Activated T-cell treated with anti-CD3 and anti-CD28 coated beads, Interleukin-2, amount 50 U/mL, for 24 hours (primary cell): ENCODE measurements around the gene CASP6.

Experiments used
- DNase-seq: peaks from one replicate; pipeline ENCODE4 v3.0.0-alpha.2; 2020
- H3K27ac Mint-ChIP-seq: 2 replicates; pipeline ENCODE4 v1.8.0; 2020; ENCODE audit warnings: mild to moderate bottlenecking, mixed read lengths
- H3K27me3 Mint-ChIP-seq: 2 replicates; pipeline ENCODE4 v1.8.0; 2020; ENCODE audit warnings: mixed read lengths
- H3K36me3 Mint-ChIP-seq: 2 replicates; pipeline ENCODE4 v1.8.0; 2020; ENCODE audit warnings: low read depth, mixed read lengths
- H3K4me1 Mint-ChIP-seq: 2 replicates; pipeline ENCODE4 v1.8.0; 2020; ENCODE audit warnings: low read depth, mixed read lengths
- H3K4me3 Mint-ChIP-seq: 2 replicates; pipeline ENCODE4 v1.8.0; 2020; ENCODE audit warnings: mild to moderate bottlenecking, moderate library complexity, mixed read lengths
- H3K9me3 Mint-ChIP-seq: 2 replicates; pipeline ENCODE4 v1.8.0; 2020; ENCODE audit warnings: mixed read lengths

The CASP6 gene

GRCh38 chr4:109702950-109703663 lies at the start of gene CASP6:
TSS of gene CASP6 (minus strand) at chr4:109703445. CDS start at chr4:109703395, 50 bp downstream.
- peaks cover 37% of the 10 kb centered on the region for H3K4me1 Mint-ChIP-seq
- peak; percentile 79 for DNase-seq
- H3K4me3 Mint-ChIP-seq: peak within 1 kb of the TSS; percentile 90
- H3K27ac Mint-ChIP-seq: peak within 1 kb of the TSS; percentile 92
- no peaks in the 10 kb centered on the region for H3K9me3 Mint-ChIP-seq
- peaks cover 19% of the 10 kb centered on the region for H3K36me3 Mint-ChIP-seq
- no peaks in the 10 kb centered on the region for H3K27me3 Mint-ChIP-seq

GRCh38 chr4:109752525-109752924 lies 49.3 kb upstream of the CASP6 start:
- Mint-ChIP-seq H3K27me3 (no peaks in the 10 kb centered on the region), H3K4me3 (no peak overlapping the region), H3K9me3 (no peaks in the 10 kb centered on the region), H3K4me1 (no peaks in the 10 kb centered on the region), H3K27ac (no peak overlapping the region), H3K36me3 (no peaks in the 10 kb centered on the region)
- no peak for DNase-seq

- Mint-ChIP-seq H3K9me3 (no peaks in the 10 kb centered on the region), H3K4me1 (no peaks in the 10 kb centered on the region), H3K4me3 (no peak overlapping the region), H3K36me3 (no peaks in the 10 kb centered on the region), H3K27me3 (no peaks in the 10 kb centered on the region), H3K27ac (no peak overlapping the region)
- DNase-seq: no peak
Measured at GRCh38 chr4:109751852-109752251, 48.6 kb upstream of the CASP6 start.

- no peaks in the 10 kb centered on the region for H3K9me3 Mint-ChIP-seq
- no peak overlapping the region for H3K27ac Mint-ChIP-seq
- no peaks in the 10 kb centered on the region for H3K36me3 Mint-ChIP-seq
- DNase-seq: no peak
- no peak overlapping the region for H3K4me3 Mint-ChIP-seq
- no peaks in the 10 kb centered on the region for H3K4me1 Mint-ChIP-seq
- H3K27me3 Mint-ChIP-seq: no peaks in the 10 kb centered on the region
Measured at GRCh38 chr4:109750652-109751244, 47.5 kb upstream of the CASP6 start.

- no peak overlapping the region for H3K4me3 Mint-ChIP-seq
- DNase-seq: no peak
- no peaks in the 10 kb centered on the region for H3K9me3 Mint-ChIP-seq
- no peak overlapping the region for H3K27ac Mint-ChIP-seq
- H3K4me1 Mint-ChIP-seq: no peaks in the 10 kb centered on the region
- no peaks in the 10 kb centered on the region for H3K27me3 Mint-ChIP-seq
- no peaks in the 10 kb centered on the region for H3K36me3 Mint-ChIP-seq
Measured at GRCh38 chr4:109749388-109750082, 46.3 kb upstream of the CASP6 start.

- Mint-ChIP-seq H3K27ac (no peak overlapping the region), H3K9me3 (no peaks in the 10 kb centered on the region), H3K27me3 (no peaks in the 10 kb centered on the region), H3K36me3 (no peaks in the 10 kb centered on the region), H3K4me1 (no peaks in the 10 kb centered on the region), H3K4me3 (no peak overlapping the region)
- DNase-seq: no peak
Measured at GRCh38 chr4:109748114-109748513, 44.9 kb upstream of the CASP6 start.

GRCh38 chr4:109746728-109747127 lies 43.5 kb upstream of the CASP6 start:
- H3K4me1 Mint-ChIP-seq: no peaks in the 10 kb centered on the region
- H3K36me3 Mint-ChIP-seq: no peaks in the 10 kb centered on the region
- H3K27ac Mint-ChIP-seq: no peak overlapping the region
- no peak for DNase-seq
- H3K9me3 Mint-ChIP-seq: no peaks in the 10 kb centered on the region
- H3K4me3 Mint-ChIP-seq: no peak overlapping the region
- no peaks in the 10 kb centered on the region for H3K27me3 Mint-ChIP-seq

- DNase-seq: no peak
- no peak overlapping the region for H3K27ac Mint-ChIP-seq
- H3K9me3 Mint-ChIP-seq: no peaks in the 10 kb centered on the region
- H3K4me3 Mint-ChIP-seq: no peak overlapping the region
- H3K4me1 Mint-ChIP-seq: no peaks in the 10 kb centered on the region
- no peaks in the 10 kb centered on the region for H3K27me3 Mint-ChIP-seq
- no peaks in the 10 kb centered on the region for H3K36me3 Mint-ChIP-seq
Measured at GRCh38 chr4:109745830-109746229, 42.6 kb upstream of the CASP6 start.

GRCh38 chr4:109739547-109739946 lies 36.3 kb upstream of the CASP6 start:
- no peak overlapping the region for H3K4me3 Mint-ChIP-seq
- DNase-seq: no peak
- H3K27me3 Mint-ChIP-seq: no peaks in the 10 kb centered on the region
- no peak overlapping the region for H3K27ac Mint-ChIP-seq
- H3K36me3 Mint-ChIP-seq: no peaks in the 10 kb centered on the region
- H3K9me3 Mint-ChIP-seq: no peaks in the 10 kb centered on the region
- no peaks in the 10 kb centered on the region for H3K4me1 Mint-ChIP-seq

- H3K27me3 Mint-ChIP-seq: no peaks in the 10 kb centered on the region
- H3K36me3 Mint-ChIP-seq: no peaks in the 10 kb centered on the region
- no peak overlapping the region for H3K27ac Mint-ChIP-seq
- H3K4me3 Mint-ChIP-seq: no peak overlapping the region
- H3K9me3 Mint-ChIP-seq: no peaks in the 10 kb centered on the region
- no peak for DNase-seq
- no peaks in the 10 kb centered on the region for H3K4me1 Mint-ChIP-seq
Measured at GRCh38 chr4:109738104-109738872, 35.0 kb upstream of the CASP6 start.

GRCh38 chr4:109735566-109736365 lies 32.5 kb upstream of the CASP6 start:
- Mint-ChIP-seq H3K4me3 (no peak overlapping the region), H3K36me3 (no peaks in the 10 kb centered on the region), H3K4me1 (no peaks in the 10 kb centered on the region), H3K9me3 (no peaks in the 10 kb centered on the region), H3K27me3 (no peaks in the 10 kb centered on the region), H3K27ac (no peak overlapping the region)
- DNase-seq: no peak

- Mint-ChIP-seq H3K4me1 (peaks cover 11% of the 10 kb centered on the region), H3K4me3 (no peak overlapping the region), H3K27me3 (no peaks in the 10 kb centered on the region), H3K9me3 (no peaks in the 10 kb centered on the region), H3K27ac (no peak overlapping the region), H3K36me3 (peaks cover 5% of the 10 kb centered on the region)
- no peak for DNase-seq
Measured at GRCh38 chr4:109733728-109734127, 30.5 kb upstream of the CASP6 start.

- H3K27me3 Mint-ChIP-seq: no peaks in the 10 kb centered on the region
- H3K36me3 Mint-ChIP-seq: peaks cover 15% of the 10 kb centered on the region
- H3K9me3 Mint-ChIP-seq: no peaks in the 10 kb centered on the region
- H3K4me1 Mint-ChIP-seq: peaks cover 23% of the 10 kb centered on the region
- no peak for DNase-seq
- peak overlapping the region; percentile 85 for H3K27ac Mint-ChIP-seq
- peak overlapping the region; percentile 82 for H3K4me3 Mint-ChIP-seq
Measured at GRCh38 chr4:109730619-109731545, 27.6 kb upstream of the CASP6 start.
